Lower lobe of right lung (tissue), 2 donors: Measurements from ENCODE around the gene SPATA46. TPM values are rescaled to one million over a fixed set of nuclear protein-coding genes. Genes with fewer than 3 reads are reported as not detected.

Source experiments
- ATAC-seq, 2 donors: fragments of 200-7000 bp; cut with Tn5 transposase; one replicate each; pipeline ENCODE4 v1.9.1; 2020 to 2022; ENCODE audit warnings: mild to moderate bottlenecking in 2 of 2, moderate library complexity in 2 of 2
- DNase-seq: peaks from one replicate; pipeline ENCODE4 v3.0.0-alpha.2; 2020
- H3K27ac ChIP-seq: fragments of 200-600 bp; one replicate; pipeline ENCODE4 v1.8.0; 2022
- H3K27me3 ChIP-seq: fragments of 200-600 bp; one replicate; pipeline ENCODE4 v1.8.0; 2022; ENCODE audit warnings: low read depth
- H3K36me3 ChIP-seq: fragments of 200-600 bp; one replicate; pipeline ENCODE4 v1.8.0; 2022; ENCODE audit warnings: mild to moderate bottlenecking
- H3K4me1 ChIP-seq: fragments of 200-600 bp; one replicate; pipeline ENCODE4 v1.8.0; 2022
- H3K4me3 ChIP-seq: fragments of 200-600 bp; one replicate; pipeline ENCODE4 v1.8.0; 2022; ENCODE audit warnings: mild to moderate bottlenecking
- H3K9me3 ChIP-seq: fragments of 200-600 bp; one replicate; pipeline ENCODE4 v1.8.0; 2022
- CTCF ChIP-seq: fragments of 200-600 bp; IDR thresholded peaks from one replicate; pipeline ENCODE4 v1.8.0; 2022; ENCODE audit warnings: antibody characterized with exemption, mild to moderate bottlenecking
- intact Hi-C: fragments of 100-400 bp; cut with DNase I; formaldehyde crosslinking; loops from one replicate; pipeline ENCODE4 v1.11.0; 2022
- total RNA-seq: library from RNA; stranded (reverse); fragmentation: NEBNext Ultra II Directional; extraction: Animal tissue kit (Norgen Biotek cat#: 25700); gene quantifications from one replicate; pipeline ENCODE4 v1.2.1, GENCODE V29; 2021
- donor health status: DM: no; HTN: yes; CAD: no; lungs with severe emphysema.

The SPATA46 gene
- total RNA-seq, 1 donor from 2014 or later, result not detected

DNA sequence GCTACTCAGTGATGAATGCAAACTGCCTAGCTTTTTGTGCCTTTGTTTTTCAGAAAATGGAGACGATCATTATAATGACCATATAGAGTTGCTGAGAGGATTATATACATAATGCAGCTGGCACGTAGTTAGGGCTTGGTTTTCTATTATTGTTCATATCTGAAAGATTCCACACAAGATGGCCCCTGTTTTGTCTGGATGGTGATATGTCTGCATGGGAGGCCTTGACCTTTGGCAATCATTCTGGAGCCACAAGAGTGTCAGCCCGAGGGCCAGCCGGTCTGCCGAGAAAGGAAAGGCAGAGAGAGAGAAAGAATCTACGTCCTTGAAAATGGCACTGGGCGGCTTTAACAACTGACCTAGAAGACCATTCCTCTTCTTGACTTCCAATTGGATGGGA, 41.0 kb upstream of the SPATA46 start:
- Histone ChIP-seq H3K4me1 (no peaks in the 10 kb centered on the region), H3K4me3 (no peak overlapping the region), H3K27ac (no peak overlapping the region), H3K36me3 (no peaks in the 10 kb centered on the region), H3K27me3 (no peaks in the 10 kb centered on the region), H3K9me3 (no peaks in the 10 kb centered on the region)
- TF ChIP-seq CTCF, result no peak
- intact Hi-C loops, result no loop called here
- ATAC-seq, result no peak
- no peak for DNase-seq

- DNase-seq (no peak), ATAC-seq (no peak)
- intact Hi-C loops, result no loop called here
- Histone ChIP-seq H3K4me1 (no peaks in the 10 kb centered on the region), H3K27me3 (no peaks in the 10 kb centered on the region), H3K9me3 (no peaks in the 10 kb centered on the region), H3K36me3 (no peaks in the 10 kb centered on the region), H3K4me3 (no peak overlapping the region), H3K27ac (no peak overlapping the region)
- TF ChIP-seq CTCF, result no peak
Observed at GRCh38 chr1:162416909-162417308, 40.3 kb upstream of the SPATA46 start.

DNA sequence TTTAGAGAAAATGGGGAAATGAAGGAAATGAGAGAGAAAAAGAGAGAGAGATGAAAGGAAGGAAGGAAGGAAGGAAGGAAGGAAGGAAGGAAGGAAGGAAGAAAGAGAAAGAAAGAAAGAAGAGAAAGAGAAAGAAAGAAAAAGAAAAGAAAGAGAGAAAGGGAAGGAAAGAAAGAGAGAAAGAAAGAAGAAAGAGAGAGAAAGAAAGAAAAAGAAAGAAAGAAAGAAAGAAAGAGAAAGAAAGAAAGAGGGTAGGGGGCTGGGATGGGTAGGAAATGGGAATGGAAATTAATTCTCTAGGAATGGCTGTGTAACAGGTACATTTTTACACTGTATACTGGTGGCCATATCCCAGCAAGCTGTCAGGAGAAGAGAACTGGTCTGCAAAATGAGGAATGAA, 39.6 kb upstream of the SPATA46 start:
- Histone ChIP-seq H3K36me3 (no peaks in the 10 kb centered on the region), H3K9me3 (no peaks in the 10 kb centered on the region), H3K27ac (no peak overlapping the region), H3K4me3 (no peak overlapping the region), H3K4me1 (no peaks in the 10 kb centered on the region), H3K27me3 (no peaks in the 10 kb centered on the region)
- no peak for ATAC-seq
- intact Hi-C loops, result no loop called here
- no peak for DNase-seq
- no peak for TF ChIP-seq CTCF

DNA sequence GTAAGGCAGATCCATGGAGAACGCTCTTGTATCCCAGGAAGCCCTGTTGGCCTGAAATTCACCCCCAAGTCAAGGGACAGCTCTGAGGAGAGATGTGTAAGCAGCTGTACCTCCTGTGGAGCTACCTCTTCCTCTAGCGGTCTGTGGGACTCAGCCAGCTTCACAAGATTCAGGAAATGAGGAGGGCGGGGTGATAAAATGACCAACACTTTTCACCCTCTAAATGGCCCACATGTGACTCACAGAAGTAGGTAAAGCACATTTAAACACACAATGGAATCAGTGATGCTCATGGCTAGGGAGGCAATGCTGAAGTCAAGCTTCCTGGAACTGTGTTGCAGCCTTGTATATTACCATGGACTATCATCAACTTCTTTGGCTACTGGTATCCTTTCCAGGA, 35.3 kb upstream of the SPATA46 start, which contains the start of gene SH2D1B:
TSS of gene SH2D1B (minus strand) at position 135 of the 400 bp plus-strand sequence. CDS start at position 15, 120 bp downstream.
- no peak for TF ChIP-seq CTCF
- DNase-seq (no peak), ATAC-seq (no peak)
- Histone ChIP-seq H3K9me3 (no peaks in the 10 kb centered on the region), H3K4me3 (no peak within 1 kb of the TSS), H3K36me3 (no peaks in the 10 kb centered on the region), H3K27ac (no peak within 1 kb of the TSS), H3K27me3 (no peaks in the 10 kb centered on the region), H3K4me1 (no peaks in the 10 kb centered on the region)
- intact Hi-C loops, result no loop called here

- no peak for TF ChIP-seq CTCF
- ATAC-seq (no peak), DNase-seq (no peak)
- no peaks in the 10 kb centered on the region for H3K36me3 ChIP-seq
- H3K4me1 ChIP-seq, result no peaks in the 10 kb centered on the region
- intact Hi-C loops, result no loop called here
- H3K4me3 ChIP-seq, result no peak overlapping the region
- no peaks in the 10 kb centered on the region for H3K27me3 ChIP-seq
- H3K27ac ChIP-seq, result no peak overlapping the region
- no peaks in the 10 kb centered on the region for H3K9me3 ChIP-seq
Observed at GRCh38 chr1:162407539-162407938, 30.9 kb upstream of the SPATA46 start.

- Histone ChIP-seq H3K36me3 (no peaks in the 10 kb centered on the region), H3K27me3 (no peaks in the 10 kb centered on the region), H3K9me3 (no peaks in the 10 kb centered on the region), H3K4me1 (no peaks in the 10 kb centered on the region), H3K27ac (no peak overlapping the region), H3K4me3 (no peak overlapping the region)
- no peak for DNase-seq
- TF ChIP-seq CTCF, result no peak
- no peak for ATAC-seq
- intact Hi-C loops, result no loop called here
Observed at GRCh38 chr1:162406811-162407210, 30.2 kb upstream of the SPATA46 start.
